ENCODE measurements around the gene PLXND1.

Gene PLXND1

GRCh38 chr3:129606636-129607390 is at the start of gene PLXND1:
PLXND1 (minus strand) TSS chr3:129606676; CDS start chr3:129606639, 37 bp downstream.
- H3K4me3 ChIP-seq (ENCODE audit: low read depth in 1 of 2, low read length in 2 of 2) = peak within 1 kb of the TSS; percentile 55 to 74
- no peaks in the 10 kb centered on the region for H3K9me3 ChIP-seq (ENCODE audit: control insufficient read depth in 1 of 2, low read length in 2 of 2)
- H3K27me3 ChIP-seq (ENCODE audit: control insufficient read depth in 1 of 2, insufficient read depth in 2 of 2, low read length in 2 of 2) = peaks cover 26 to 45% of the 10 kb centered on the region in 2 donors
- peak within 1 kb of the TSS; percentile 75 for H3K27ac ChIP-seq (ENCODE audit: low read depth, low read length)
- peak within 1 kb of the TSS; percentile 59 to 63 for H3K9ac ChIP-seq (ENCODE audit: low read depth in 1 of 2, low read length in 2 of 2)
- no peaks in the 10 kb centered on the region for H3K36me3 ChIP-seq (ENCODE audit: control insufficient read depth in 1 of 2, insufficient read depth in 2 of 2, low read length in 2 of 2)
- H3K4me1 ChIP-seq (ENCODE audit: control insufficient read depth in 1 of 2, insufficient read depth in 2 of 2, low read length in 2 of 2) = peaks cover 12 to 45% of the 10 kb centered on the region in 2 donors

DNA sequence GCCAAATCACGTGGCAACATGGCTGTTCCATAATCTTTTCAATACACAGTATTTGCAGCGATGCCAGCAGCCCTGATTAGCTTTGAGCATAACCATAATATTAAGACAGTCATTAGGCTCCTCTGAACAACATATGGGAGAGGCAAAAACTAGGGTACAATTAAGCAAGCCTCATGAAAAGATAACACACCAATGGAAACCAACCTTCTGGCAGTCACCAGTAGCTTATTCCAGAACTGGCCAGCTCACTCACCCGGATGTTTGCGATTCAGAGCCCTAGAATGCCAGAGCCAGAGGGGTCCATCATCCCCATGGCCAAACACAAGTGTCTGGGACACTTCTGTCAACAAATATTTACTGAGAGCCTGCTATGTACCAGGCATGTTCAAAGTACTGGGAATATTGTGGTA is 48.8 kb upstream of the PLXND1 start:
- Histone ChIP-seq H3K36me3 (ENCODE audit: control insufficient read depth in 1 of 2, insufficient read depth in 2 of 2, low read length in 2 of 2) (peaks cover 0 to 4% of the 10 kb centered on the region in 2 donors), H3K4me3 (ENCODE audit: low read depth in 1 of 2, low read length in 2 of 2) (no peak overlapping the region), H3K9me3 (ENCODE audit: control insufficient read depth in 1 of 2, low read length in 2 of 2) (no peaks in the 10 kb centered on the region), H3K9ac (ENCODE audit: low read depth in 1 of 2, low read length in 2 of 2) (no peak overlapping the region), H3K4me1 (ENCODE audit: control insufficient read depth in 1 of 2, insufficient read depth in 2 of 2, low read length in 2 of 2) (peaks cover 19 to 26% of the 10 kb centered on the region in 2 donors), H3K27me3 (ENCODE audit: control insufficient read depth in 1 of 2, insufficient read depth in 2 of 2, low read length in 2 of 2) (no peaks in the 10 kb centered on the region), H3K27ac (ENCODE audit: low read depth, low read length) (no peak overlapping the region)

DNA sequence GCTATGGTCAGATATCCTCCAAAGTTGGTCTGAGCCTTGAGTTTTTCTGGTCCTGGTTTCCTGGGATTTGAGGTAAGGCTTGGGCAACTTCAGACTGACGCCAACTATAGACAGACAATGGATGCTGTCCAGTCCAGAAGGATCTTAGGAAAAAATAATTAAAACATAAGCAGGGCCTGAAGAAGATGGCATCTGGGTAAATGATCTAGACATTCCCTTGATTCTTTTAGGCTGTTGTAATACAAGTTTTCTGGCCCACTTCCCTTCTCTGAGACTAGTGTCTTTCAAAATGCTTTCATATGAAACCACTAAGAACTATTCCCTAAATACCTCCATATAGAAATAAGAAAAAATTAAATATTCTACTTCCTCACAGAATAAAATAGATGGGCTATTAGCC is 47.7 kb upstream of the PLXND1 start:
- H3K4me3 ChIP-seq (ENCODE audit: low read depth in 1 of 2, low read length in 2 of 2) = no peak overlapping the region
- H3K36me3 ChIP-seq (ENCODE audit: control insufficient read depth in 1 of 2, insufficient read depth in 2 of 2, low read length in 2 of 2) = peaks cover 0 to 4% of the 10 kb centered on the region in 2 donors
- H3K9me3 ChIP-seq (ENCODE audit: control insufficient read depth in 1 of 2, low read length in 2 of 2) = no peaks in the 10 kb centered on the region
- H3K27ac ChIP-seq (ENCODE audit: low read depth, low read length) = no peak overlapping the region
- H3K9ac ChIP-seq (ENCODE audit: low read depth in 1 of 2, low read length in 2 of 2) = no peak overlapping the region
- no peaks in the 10 kb centered on the region for H3K27me3 ChIP-seq (ENCODE audit: control insufficient read depth in 1 of 2, insufficient read depth in 2 of 2, low read length in 2 of 2)
- peaks cover 23 to 26% of the 10 kb centered on the region in 2 donors for H3K4me1 ChIP-seq (ENCODE audit: control insufficient read depth in 1 of 2, insufficient read depth in 2 of 2, low read length in 2 of 2)

GRCh38 chr3:129653019-129653418 is 46.5 kb upstream of the PLXND1 start:
- no peak overlapping the region for H3K27ac ChIP-seq (ENCODE audit: low read depth, low read length)

DNA sequence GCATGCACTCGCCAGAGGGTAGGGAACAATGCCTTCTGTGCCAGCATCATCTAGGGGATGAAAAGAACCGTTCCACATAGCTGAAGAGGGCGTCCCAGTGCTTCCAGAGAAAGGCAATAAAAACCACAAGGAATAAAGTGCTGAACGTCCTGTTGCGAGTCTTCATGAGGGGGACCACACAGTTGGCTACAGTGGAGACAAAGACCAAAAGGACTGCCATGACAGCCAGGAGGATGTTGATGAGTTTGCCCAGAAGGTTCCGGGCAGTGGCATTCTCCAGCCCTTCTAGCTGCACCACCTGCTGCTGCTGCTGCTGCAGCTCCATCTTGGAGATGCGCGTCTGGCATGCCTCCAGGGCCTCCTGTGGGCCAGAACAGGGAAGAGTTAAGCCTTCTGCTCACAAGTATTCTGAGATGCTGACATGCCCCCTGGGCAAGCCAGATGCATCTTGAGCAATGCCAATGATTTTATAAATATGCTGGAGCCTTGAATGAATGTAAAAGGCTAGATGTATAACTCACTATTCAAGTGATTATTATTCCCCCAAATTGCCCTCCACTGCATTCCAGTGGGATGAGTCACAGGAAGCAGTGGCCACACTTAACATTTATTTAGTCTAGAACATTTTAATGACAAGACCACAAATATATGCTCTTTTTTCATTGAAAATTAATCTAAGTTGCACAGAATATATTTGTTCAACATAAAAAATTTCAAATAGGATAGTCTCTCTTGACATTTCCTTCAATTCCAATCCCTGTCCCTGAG is 45.1 kb upstream of the PLXND1 start:
- H3K9ac ChIP-seq (ENCODE audit: low read depth in 1 of 2, low read length in 2 of 2) = no peak overlapping the region
- no peak overlapping the region for H3K27ac ChIP-seq (ENCODE audit: low read depth, low read length)

More at GRCh38 chr3:129653019-129653418, 46.5 kb upstream of the PLXND1 start:
- H3K4me1 ChIP-seq (ENCODE audit: control insufficient read depth in 1 of 2, insufficient read depth in 2 of 2, low read length in 2 of 2) = peaks cover 17 to 23% of the 10 kb centered on the region in 2 donors
- no peak overlapping the region for H3K9ac ChIP-seq (ENCODE audit: low read depth in 1 of 2, low read length in 2 of 2)
- H3K9me3 ChIP-seq (ENCODE audit: control insufficient read depth in 1 of 2, low read length in 2 of 2) = no peaks in the 10 kb centered on the region
- H3K4me3 ChIP-seq (ENCODE audit: low read depth in 1 of 2, low read length in 2 of 2) = no peak overlapping the region
- peaks cover 0 to 4% of the 10 kb centered on the region in 2 donors for H3K36me3 ChIP-seq (ENCODE audit: control insufficient read depth in 1 of 2, insufficient read depth in 2 of 2, low read length in 2 of 2)
- no peaks in the 10 kb centered on the region for H3K27me3 ChIP-seq (ENCODE audit: control insufficient read depth in 1 of 2, insufficient read depth in 2 of 2, low read length in 2 of 2)

GRCh38 chr3:129650256-129650872 is 43.9 kb upstream of the PLXND1 start:
- Histone ChIP-seq H3K4me1 (ENCODE audit: control insufficient read depth in 1 of 2, insufficient read depth in 2 of 2, low read length in 2 of 2) (peaks cover 4 to 5% of the 10 kb centered on the region in 2 donors), H3K9ac (ENCODE audit: low read depth in 1 of 2, low read length in 2 of 2) (no peak overlapping the region), H3K27ac (ENCODE audit: low read depth, low read length) (no peak overlapping the region), H3K9me3 (ENCODE audit: control insufficient read depth in 1 of 2, low read length in 2 of 2) (no peaks in the 10 kb centered on the region), H3K36me3 (ENCODE audit: control insufficient read depth in 1 of 2, insufficient read depth in 2 of 2, low read length in 2 of 2) (peaks cover 0 to 4% of the 10 kb centered on the region in 2 donors), H3K27me3 (ENCODE audit: control insufficient read depth in 1 of 2, insufficient read depth in 2 of 2, low read length in 2 of 2) (no peaks in the 10 kb centered on the region), H3K4me3 (ENCODE audit: low read depth in 1 of 2, low read length in 2 of 2) (no peak overlapping the region)

More for the DNA sequence above, 45.1 kb upstream of the PLXND1 start:
- no peaks in the 10 kb centered on the region for H3K9me3 ChIP-seq (ENCODE audit: control insufficient read depth in 1 of 2, low read length in 2 of 2)
- no peak overlapping the region for H3K4me3 ChIP-seq (ENCODE audit: low read depth in 1 of 2, low read length in 2 of 2)
- H3K36me3 ChIP-seq (ENCODE audit: control insufficient read depth in 1 of 2, insufficient read depth in 2 of 2, low read length in 2 of 2) = peaks cover 0 to 4% of the 10 kb centered on the region in 2 donors
- H3K4me1 ChIP-seq (ENCODE audit: control insufficient read depth in 1 of 2, insufficient read depth in 2 of 2, low read length in 2 of 2) = peaks cover 4 to 9% of the 10 kb centered on the region in 2 donors
- H3K27me3 ChIP-seq (ENCODE audit: control insufficient read depth in 1 of 2, insufficient read depth in 2 of 2, low read length in 2 of 2) = no peaks in the 10 kb centered on the region

- Histone ChIP-seq H3K9ac (ENCODE audit: low read depth in 1 of 2, low read length in 2 of 2) (no peak overlapping the region), H3K27ac (ENCODE audit: low read depth, low read length) (no peak overlapping the region)
Observed at GRCh38 chr3:129648391-129648790, 41.9 kb upstream of the PLXND1 start.

GRCh38 chr3:129645286-129645685 is 38.8 kb upstream of the PLXND1 start:
- H3K27ac ChIP-seq (ENCODE audit: low read depth, low read length) = no peak overlapping the region
- H3K9ac ChIP-seq (ENCODE audit: low read depth in 1 of 2, low read length in 2 of 2) = no peak overlapping the region
- no peaks in the 10 kb centered on the region for H3K27me3 ChIP-seq (ENCODE audit: control insufficient read depth in 1 of 2, insufficient read depth in 2 of 2, low read length in 2 of 2)
- no peaks in the 10 kb centered on the region for H3K36me3 ChIP-seq (ENCODE audit: control insufficient read depth in 1 of 2, insufficient read depth in 2 of 2, low read length in 2 of 2)
- H3K9me3 ChIP-seq (ENCODE audit: control insufficient read depth in 1 of 2, low read length in 2 of 2) = no peaks in the 10 kb centered on the region
- H3K4me1 ChIP-seq (ENCODE audit: control insufficient read depth in 1 of 2, insufficient read depth in 2 of 2, low read length in 2 of 2) = peaks cover 0 to 4% of the 10 kb centered on the region in 2 donors
- H3K4me3 ChIP-seq (ENCODE audit: low read depth in 1 of 2, low read length in 2 of 2) = no peak overlapping the region

More at GRCh38 chr3:129648391-129648790, 41.9 kb upstream of the PLXND1 start:
- H3K4me3 ChIP-seq (ENCODE audit: low read depth in 1 of 2, low read length in 2 of 2) = no peak overlapping the region
- H3K9me3 ChIP-seq (ENCODE audit: control insufficient read depth in 1 of 2, low read length in 2 of 2) = no peaks in the 10 kb centered on the region
- peaks cover 0 to 4% of the 10 kb centered on the region in 2 donors for H3K36me3 ChIP-seq (ENCODE audit: control insufficient read depth in 1 of 2, insufficient read depth in 2 of 2, low read length in 2 of 2)
- H3K4me1 ChIP-seq (ENCODE audit: control insufficient read depth in 1 of 2, insufficient read depth in 2 of 2, low read length in 2 of 2) = peaks cover 4 to 5% of the 10 kb centered on the region in 2 donors
- H3K27me3 ChIP-seq (ENCODE audit: control insufficient read depth in 1 of 2, insufficient read depth in 2 of 2, low read length in 2 of 2) = no peaks in the 10 kb centered on the region

GRCh38 chr3:129644836-129645235 is 38.4 kb upstream of the PLXND1 start:
- Histone ChIP-seq H3K9ac (ENCODE audit: low read depth in 1 of 2, low read length in 2 of 2) (no peak overlapping the region), H3K27ac (ENCODE audit: low read depth, low read length) (no peak overlapping the region), H3K27me3 (ENCODE audit: control insufficient read depth in 1 of 2, insufficient read depth in 2 of 2, low read length in 2 of 2) (no peaks in the 10 kb centered on the region), H3K4me1 (ENCODE audit: control insufficient read depth in 1 of 2, insufficient read depth in 2 of 2, low read length in 2 of 2) (peaks cover 0 to under 1% of the 10 kb centered on the region in 2 donors), H3K4me3 (ENCODE audit: low read depth in 1 of 2, low read length in 2 of 2) (no peak overlapping the region), H3K36me3 (ENCODE audit: control insufficient read depth in 1 of 2, insufficient read depth in 2 of 2, low read length in 2 of 2) (no peaks in the 10 kb centered on the region), H3K9me3 (ENCODE audit: control insufficient read depth in 1 of 2, low read length in 2 of 2) (no peaks in the 10 kb centered on the region)
